ENCODE data around the gene EPHA8.

The EPHA8 gene

DNA sequence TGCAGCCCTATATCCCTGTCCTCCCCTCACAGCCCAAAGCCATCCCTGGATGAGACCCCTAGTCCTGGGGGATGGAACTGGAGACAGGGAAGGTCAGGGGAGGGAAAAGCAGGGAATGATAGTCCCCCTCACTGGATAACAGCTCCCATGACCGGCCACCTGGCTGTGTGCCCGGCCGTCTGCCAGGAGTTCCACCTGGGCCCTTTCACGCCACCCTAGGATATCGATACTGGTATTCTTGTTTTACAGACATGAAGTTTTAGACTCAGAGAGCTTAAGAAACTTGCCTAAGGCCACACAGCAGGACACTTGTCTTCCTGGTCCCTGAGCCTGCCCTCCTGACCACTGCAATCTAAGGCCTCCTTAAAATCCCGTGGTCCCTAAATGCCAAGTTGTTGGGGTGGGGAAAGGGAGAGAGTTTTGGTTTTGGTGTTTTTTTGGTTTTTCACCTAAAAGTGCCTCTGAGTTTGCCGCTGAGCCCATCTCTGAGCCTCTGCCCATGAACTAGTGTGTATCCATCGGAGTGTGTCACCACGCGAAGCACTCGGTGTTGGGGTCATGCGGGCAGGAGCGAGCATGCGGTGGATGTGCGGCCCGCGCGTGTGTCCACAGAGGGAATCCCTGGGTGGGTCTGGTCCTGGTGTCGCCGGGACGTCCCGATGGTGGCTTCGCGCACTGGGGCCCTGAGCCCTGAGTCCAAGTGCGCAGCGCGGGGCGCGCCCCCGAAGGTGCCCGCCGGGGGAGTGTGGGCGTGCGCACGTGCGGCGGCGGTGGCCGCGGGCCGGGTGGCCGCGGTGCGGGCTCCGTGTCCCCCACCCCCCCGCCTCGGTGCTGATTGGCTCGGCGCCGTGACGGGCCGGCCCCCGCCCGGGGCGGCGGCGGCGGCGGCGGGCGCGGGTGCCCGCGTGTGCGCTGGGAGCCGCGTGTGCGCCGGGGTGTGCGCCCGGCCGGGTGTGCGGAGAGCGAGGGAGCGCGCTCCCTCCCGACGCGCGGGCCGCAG lies at the start of gene EPHA8:
TSS of gene EPHA8 (plus strand) at position 906 of the 1,000 bp plus-strand sequence. CDS start 147 bp downstream, outside the sequence.
- no peak for DNase-seq (ENCODE audit: low read depth, low spot score)

DNA sequence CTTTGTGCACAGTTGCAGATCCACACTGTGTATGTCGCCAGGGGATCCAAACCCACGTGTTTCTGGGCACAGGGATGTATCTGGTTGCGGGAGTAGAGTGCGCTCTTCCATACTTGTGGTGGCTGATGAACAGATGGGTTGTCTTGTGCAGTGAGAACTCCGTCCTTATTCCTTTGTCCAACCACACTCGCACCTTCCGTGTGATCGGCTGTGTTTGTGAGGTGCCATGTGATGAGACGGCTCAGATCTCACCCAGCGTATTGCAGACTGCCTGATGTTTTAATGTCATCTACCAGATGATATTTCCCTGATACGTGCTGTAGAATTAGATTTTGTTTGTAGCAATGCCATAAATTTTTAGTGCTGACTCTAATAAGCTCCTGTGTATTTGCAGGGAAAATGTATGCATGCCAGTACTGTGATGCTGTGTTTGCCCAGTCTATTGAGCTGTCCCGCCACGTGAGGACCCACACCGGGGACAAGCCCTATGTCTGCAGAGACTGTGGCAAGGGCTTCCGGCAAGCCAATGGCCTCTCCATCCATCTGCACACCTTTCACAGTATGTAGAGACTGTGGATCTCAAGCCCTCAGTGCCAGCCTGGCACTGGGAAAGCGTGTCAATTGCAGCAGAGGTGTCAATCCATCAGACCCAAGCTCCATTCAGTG lies 46.2 kb upstream of the EPHA8 start:
- no peak for DNase-seq (ENCODE audit: low read depth, low spot score)

GRCh38 chr1:22517956-22518355 lies 45.3 kb upstream of the EPHA8 start:
- no peak for DNase-seq (ENCODE audit: low read depth, low spot score)

DNA sequence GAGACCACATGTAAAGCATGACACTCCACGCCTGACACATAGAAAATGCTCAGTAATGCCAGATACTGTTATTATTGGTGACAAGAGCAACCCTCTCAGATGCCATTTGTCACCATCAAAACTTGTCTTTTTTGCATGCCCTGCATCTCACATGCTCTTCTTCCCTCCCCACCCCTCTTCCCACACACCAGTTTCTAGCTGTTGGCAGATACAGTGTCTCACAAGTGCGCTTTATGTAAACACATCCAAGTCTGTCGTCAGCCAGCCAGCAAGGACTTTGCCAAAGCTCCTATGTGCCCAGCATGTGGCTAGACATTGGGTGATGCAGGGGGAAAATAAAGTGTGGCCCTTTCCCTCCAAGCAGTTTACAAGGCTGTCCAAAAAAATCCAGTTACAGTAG lies 44.9 kb upstream of the EPHA8 start:
- DNase-seq (ENCODE audit: low read depth, low spot score), result no peak

DNA sequence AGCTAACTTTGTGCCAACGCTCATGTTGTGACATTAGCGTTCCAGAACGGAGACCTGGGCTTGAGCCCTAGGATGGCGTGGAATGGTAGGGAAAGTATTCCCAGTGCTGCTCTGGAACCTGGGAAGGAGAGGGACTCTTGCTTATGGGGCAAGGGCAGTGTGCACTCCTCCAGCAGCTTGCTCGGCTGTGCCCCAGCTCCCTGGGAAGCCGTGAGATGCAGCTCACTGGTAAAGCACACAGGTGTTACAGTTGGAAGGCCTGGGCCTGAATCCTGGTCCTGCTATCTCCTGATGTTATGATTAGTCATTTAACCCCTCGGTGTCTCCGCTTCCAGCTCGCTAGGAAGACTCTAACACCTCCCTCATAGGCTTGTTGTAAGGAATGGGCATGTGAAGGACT lies 42.4 kb upstream of the EPHA8 start:
- no peak for DNase-seq (ENCODE audit: low read depth, low spot score)

DNA sequence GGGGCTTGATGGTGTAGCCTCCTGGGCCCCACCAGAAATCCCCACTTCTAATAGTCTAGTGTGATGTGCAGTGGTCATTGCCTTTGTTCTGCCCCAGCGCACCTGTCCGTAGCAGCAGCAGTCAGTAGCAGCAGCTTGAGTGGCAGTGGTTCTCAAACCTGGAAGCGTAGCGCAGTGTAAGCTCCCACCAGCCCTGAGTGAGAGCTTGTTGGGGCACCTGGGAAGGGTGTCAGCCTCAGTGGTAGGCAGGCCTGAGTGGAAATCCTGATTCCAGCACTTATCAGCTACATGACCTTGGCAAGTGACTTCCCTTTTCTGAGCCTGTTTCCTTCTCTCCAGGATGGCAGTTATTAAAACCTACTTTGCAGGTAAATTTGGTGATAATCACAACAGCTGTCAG lies 41.6 kb upstream of the EPHA8 start:
- no peak for DNase-seq (ENCODE audit: low read depth, low spot score)

- no peak for DNase-seq (ENCODE audit: low read depth, low spot score)
Observed at GRCh38 chr1:22522221-22522743, 41.0 kb upstream of the EPHA8 start.

- no peak for DNase-seq (ENCODE audit: low read depth, low spot score)
Observed at GRCh38 chr1:22524481-22524880, 38.8 kb upstream of the EPHA8 start.

DNA sequence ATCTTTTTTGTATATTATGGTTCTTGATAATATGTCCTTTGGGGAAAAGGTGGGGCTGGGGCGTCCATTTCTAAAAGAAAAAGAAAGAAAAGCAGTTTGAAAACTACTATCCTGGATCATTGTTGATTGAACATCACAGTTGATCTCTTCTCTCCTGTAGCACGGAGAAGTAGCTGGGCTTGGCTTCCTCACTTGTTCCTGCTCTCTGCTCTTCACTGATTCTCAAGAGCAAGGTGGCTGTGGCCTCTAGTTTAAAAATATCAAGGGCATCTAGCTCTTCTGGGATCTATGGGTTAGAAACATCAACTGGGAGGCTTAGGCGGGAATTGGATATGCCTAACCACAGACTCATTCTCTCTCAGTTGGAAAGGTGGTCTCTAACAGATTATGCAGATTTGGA lies 38.1 kb upstream of the EPHA8 start:
- no peak for DNase-seq (ENCODE audit: low read depth, low spot score)

DNA sequence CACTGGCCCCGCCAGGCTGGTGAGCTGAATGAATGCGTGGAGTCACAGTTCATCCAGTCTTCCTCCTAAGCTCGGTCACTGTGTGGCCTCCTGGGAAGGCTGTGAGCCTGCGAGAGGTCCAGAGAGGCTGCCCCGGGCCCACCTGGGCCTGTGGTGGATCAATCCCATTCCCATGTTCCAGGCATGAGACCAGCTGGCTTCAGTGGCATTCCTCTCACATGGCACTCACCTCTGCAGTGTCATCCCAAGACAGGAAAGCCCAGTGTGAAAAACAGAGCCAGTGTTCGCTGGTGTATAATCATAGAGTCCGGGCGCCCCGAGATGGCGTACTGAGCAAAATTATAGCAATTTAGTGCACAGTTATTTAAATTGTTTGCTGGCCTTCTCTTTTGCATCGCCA lies 37.6 kb upstream of the EPHA8 start:
- DNase-seq (ENCODE audit: low read depth, low spot score), result no peak

DNA sequence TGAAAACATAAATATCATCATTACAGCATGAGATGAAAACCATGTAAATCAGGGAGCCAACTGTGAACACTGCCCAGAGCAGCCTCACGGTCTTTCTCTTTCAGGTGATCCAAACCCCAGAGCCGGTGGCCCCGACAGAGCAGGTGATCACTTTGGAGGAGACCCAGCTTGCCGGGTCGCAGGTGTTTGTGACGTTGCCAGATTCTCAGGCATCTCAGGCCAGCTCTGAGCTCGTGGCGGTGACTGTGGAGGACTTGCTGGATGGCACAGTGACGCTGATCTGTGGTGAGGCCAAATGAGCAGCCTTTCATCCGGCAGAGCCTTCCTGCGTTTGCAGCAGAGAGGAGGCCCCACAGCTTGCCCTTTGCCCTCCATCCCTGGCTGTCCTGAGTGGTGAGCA lies 37.2 kb upstream of the EPHA8 start:
- no peak for DNase-seq (ENCODE audit: low read depth, low spot score)

GRCh38 chr1:22526677-22527076 lies 36.6 kb upstream of the EPHA8 start:
- DNase-seq (ENCODE audit: low read depth, low spot score), result no peak

DNA sequence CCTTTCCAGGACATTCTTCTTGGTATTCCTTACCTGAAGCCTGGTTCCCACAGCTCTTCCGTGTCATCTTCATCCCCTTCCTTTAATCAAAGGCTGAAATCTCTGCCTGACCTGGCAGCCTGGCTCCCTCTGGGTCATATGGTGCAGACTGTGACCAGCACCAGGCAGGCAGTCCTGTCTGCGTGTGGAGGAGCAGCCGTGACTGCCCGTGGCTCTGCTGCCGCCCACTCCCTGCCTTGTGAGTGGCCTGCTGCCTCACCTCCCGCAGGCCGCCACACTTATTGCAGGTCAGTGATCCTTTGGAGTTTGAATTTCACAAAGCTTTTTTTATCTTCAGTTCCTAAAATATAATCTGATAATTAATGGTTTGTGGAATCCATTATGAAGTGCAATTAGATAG lies 36.2 kb upstream of the EPHA8 start:
- DNase-seq (ENCODE audit: low read depth, low spot score), result no peak

GRCh38 chr1:22527555-22528296 lies 35.6 kb upstream of the EPHA8 start:
- DNase-seq (ENCODE audit: low read depth, low spot score), result peak; percentile 9

DNA sequence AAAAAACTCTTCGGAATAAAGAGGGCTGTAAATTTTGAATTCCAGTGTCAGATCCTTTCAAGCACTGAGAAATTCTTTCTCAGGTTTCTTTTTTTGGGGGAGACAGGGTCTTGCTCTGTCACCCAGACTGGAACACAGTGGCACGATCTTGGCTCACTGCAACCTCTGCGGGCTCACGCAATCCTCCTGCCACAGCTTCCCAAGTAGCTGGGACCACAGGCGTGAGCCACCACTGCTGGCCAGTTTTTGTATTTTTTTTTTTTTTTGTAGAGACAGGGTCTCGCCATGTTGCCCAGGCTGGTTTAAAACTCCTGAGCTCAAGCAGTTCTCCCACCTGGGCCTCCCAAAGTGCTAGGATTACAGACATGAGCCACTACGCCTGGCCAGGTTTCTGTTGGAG lies 34.8 kb upstream of the EPHA8 start:
- no peak for DNase-seq (ENCODE audit: low read depth, low spot score)

- no peak for DNase-seq (ENCODE audit: low read depth, low spot score)
Observed at GRCh38 chr1:22529901-22530621, 33.2 kb upstream of the EPHA8 start.

GRCh38 chr1:22530715-22531114 lies 32.6 kb upstream of the EPHA8 start:
- DNase-seq (ENCODE audit: low read depth, low spot score), result no peak

GRCh38 chr1:22531251-22531650 lies 32.0 kb upstream of the EPHA8 start:
- DNase-seq (ENCODE audit: low read depth, low spot score), result no peak

- no peak for DNase-seq (ENCODE audit: low read depth, low spot score)
Observed at GRCh38 chr1:22533244-22533895, 29.9 kb upstream of the EPHA8 start.

DNA sequence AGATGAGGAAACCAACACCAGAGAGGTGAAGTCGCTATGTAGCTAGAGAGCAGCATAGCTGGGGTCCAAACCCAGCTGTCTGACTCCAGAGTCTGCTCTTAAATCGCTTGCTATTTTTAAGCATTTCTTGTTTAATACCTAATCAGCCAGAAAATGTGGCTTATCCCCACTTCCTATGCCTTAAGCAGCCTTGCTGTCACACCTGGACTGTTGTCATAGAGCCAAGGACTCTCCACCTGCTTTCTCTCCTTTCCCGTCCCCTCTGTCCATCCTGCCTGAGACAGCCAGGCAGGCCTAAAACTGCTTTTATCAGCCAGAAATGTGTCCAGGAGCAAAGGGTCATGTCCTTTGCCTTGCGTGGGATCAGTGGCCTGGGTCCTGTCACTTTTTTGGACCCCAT lies 28.3 kb upstream of the EPHA8 start:
- DNase-seq (ENCODE audit: low read depth, low spot score), result no peak

GRCh38 chr1:22535399-22535798 lies 27.9 kb upstream of the EPHA8 start:
- DNase-seq (ENCODE audit: low read depth, low spot score), result no peak

Data from iPS DF 19.7 (cell line).